Measurements from ENCODE around the gene ADAM12.

The ADAM12 gene

GRCh38 chr10:126245501-126245900, 142.8 kb downstream of the ADAM12 start:
- no peak for DNase-seq (ENCODE audit: low spot score)
- in situ Hi-C loops (cut with MboI; ENCODE audit: low pct_unique_long_range_greater_than_20kb, low sequenced_read_pairs, unreplicated experiment): no loop called here
- no peak for TF ChIP-seq CTCF (IDR thresholded peaks at IDR 0.05; ENCODE audit: extremely low read depth, insufficient read depth, missing control alignments)

GRCh38 chr10:126243971-126244370, 144.3 kb downstream of the ADAM12 start:
- DNase-seq (ENCODE audit: low spot score): no peak
- TF ChIP-seq CTCF (IDR thresholded peaks at IDR 0.05; ENCODE audit: extremely low read depth, insufficient read depth, missing control alignments): no peak
- in situ Hi-C loops (cut with MboI; ENCODE audit: low pct_unique_long_range_greater_than_20kb, low sequenced_read_pairs, unreplicated experiment): no loop called here

- no peak for DNase-seq (ENCODE audit: low spot score)
- no peak for TF ChIP-seq CTCF (IDR thresholded peaks at IDR 0.05; ENCODE audit: extremely low read depth, insufficient read depth, missing control alignments)
These were observed 145.0 kb downstream of the ADAM12 start for GRCh38 chr10:126243306-126243705.

GRCh38 chr10:126242397-126243260, 145.6 kb downstream of the ADAM12 start:
- no peak for DNase-seq (ENCODE audit: low spot score)
- no peak for TF ChIP-seq CTCF (IDR thresholded peaks at IDR 0.05; ENCODE audit: extremely low read depth, insufficient read depth, missing control alignments)
- in situ Hi-C loops (cut with MboI; ENCODE audit: low pct_unique_long_range_greater_than_20kb, low sequenced_read_pairs, unreplicated experiment): no loop called here

More at GRCh38 chr10:126243306-126243705, 145.0 kb downstream of the ADAM12 start:
- in situ Hi-C loops (cut with MboI; ENCODE audit: low pct_unique_long_range_greater_than_20kb, low sequenced_read_pairs, unreplicated experiment): no loop called here

- no peak for DNase-seq (ENCODE audit: low spot score)
These were observed 147.8 kb downstream of the ADAM12 start for GRCh38 chr10:126240483-126240882.

GRCh38 chr10:126239844-126240243, 148.4 kb downstream of the ADAM12 start:
- in situ Hi-C loops (cut with MboI; ENCODE audit: low pct_unique_long_range_greater_than_20kb, low sequenced_read_pairs, unreplicated experiment): no loop called here
- no peak for DNase-seq (ENCODE audit: low spot score)
- TF ChIP-seq CTCF (IDR thresholded peaks at IDR 0.05; ENCODE audit: extremely low read depth, insufficient read depth, missing control alignments): no peak

More at GRCh38 chr10:126240483-126240882, 147.8 kb downstream of the ADAM12 start:
- in situ Hi-C loops (cut with MboI; ENCODE audit: low pct_unique_long_range_greater_than_20kb, low sequenced_read_pairs, unreplicated experiment): no loop called here
- TF ChIP-seq CTCF (IDR thresholded peaks at IDR 0.05; ENCODE audit: extremely low read depth, insufficient read depth, missing control alignments): no peak

Data from GM13977 (cell line).